Measurements from ENCODE around the gene GLOD5.
"Not testable (repeated sequence)": the region's sequence is repeated elsewhere in the genome, so short reads cannot be mapped to it uniquely, and the experiment has no call there.

- TF ChIP-seq, protein P1, sequence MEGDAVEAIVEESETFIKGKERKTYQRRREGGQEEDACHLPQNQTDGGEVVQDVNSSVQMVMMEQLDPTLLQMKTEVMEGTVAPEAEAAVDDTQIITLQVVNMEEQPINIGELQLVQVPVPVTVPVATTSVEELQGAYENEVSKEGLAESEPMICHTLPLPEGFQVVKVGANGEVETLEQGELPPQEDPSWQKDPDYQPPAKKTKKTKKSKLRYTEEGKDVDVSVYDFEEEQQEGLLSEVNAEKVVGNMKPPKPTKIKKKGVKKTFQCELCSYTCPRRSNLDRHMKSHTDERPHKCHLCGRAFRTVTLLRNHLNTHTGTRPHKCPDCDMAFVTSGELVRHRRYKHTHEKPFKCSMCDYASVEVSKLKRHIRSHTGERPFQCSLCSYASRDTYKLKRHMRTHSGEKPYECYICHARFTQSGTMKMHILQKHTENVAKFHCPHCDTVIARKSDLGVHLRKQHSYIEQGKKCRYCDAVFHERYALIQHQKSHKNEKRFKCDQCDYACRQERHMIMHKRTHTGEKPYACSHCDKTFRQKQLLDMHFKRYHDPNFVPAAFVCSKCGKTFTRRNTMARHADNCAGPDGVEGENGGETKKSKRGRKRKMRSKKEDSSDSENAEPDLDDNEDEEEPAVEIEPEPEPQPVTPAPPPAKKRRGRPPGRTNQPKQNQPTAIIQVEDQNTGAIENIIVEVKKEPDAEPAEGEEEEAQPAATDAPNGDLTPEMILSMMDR (IDR thresholded peaks at IDR 0.05; ENCODE audit: insufficient read depth, low read depth, low read length): not testable (repeated sequence)
- not testable (repeated sequence) for TF ChIP-seq EZH2 (IDR thresholded peaks at IDR 0.05; ENCODE audit: insufficient read depth, low read length)
Measured at GRCh38 chrX:48819394-48819793, 57.8 kb downstream of the GLOD5 start.
